H1 (cell line): Measurements from ENCODE around the gene SIM2. TPM values are rescaled to one million over a fixed set of nuclear protein-coding genes. Genes with fewer than 3 reads are reported as not detected.

Experiments used
- CTCF ChIA-PET: fragments of 300-600 bp; sonication (Branson Sonifier 250); formaldehyde crosslinking; loops from one replicate; lab custom pipeline; 2021; ENCODE audit not compliant: partially characterized antibody; lab: Charles Lee
- POLR2A ChIA-PET: fragments of 300-600 bp; sonication (Branson Sonifier 250); formaldehyde crosslinking; loops from one replicate; lab custom pipeline; 2021; ENCODE audit warnings: inconsistent platforms; ENCODE audit not compliant: partially characterized antibody; lab: Charles Lee
- DNase-seq, 2 experiments: peaks; one replicate each; pipeline versions ENCODE4 v3.0.0 to v3.0.0-alpha.2; 2010 to 2022; ENCODE audit warnings: low spot score in 2 of 2, low read depth in 1 of 2, mixed read lengths in 1 of 2
- FAIRE-seq: peaks from 2 replicates; lab custom pipeline; 2011; peaks lifted over from hg19 to GRCh38; lab: Jason Lieb, UNC
- H2AFZ ChIP-seq: 2 replicates; pipeline ENCODE4 v1.8.1; 2012; ENCODE audit warnings: low read length, inconsistent platforms
- H2AK5ac ChIP-seq: 2 replicates; pipeline ENCODE4 v1.6.1; 2013; ENCODE audit warnings: low read depth, low read length
- H2BK120ac ChIP-seq: replicated peaks from 2 replicates; pipeline ENCODE3; 2013; ENCODE audit warnings: low read depth, low read length, inconsistent platforms
- H2BK12ac ChIP-seq: 2 replicates; pipeline ENCODE4 v1.6.1; 2013; ENCODE audit warnings: low read depth, low read length
- H2BK15ac ChIP-seq: 2 replicates; pipeline ENCODE4 v1.6.1; 2013; ENCODE audit warnings: low read length
- H2BK20ac ChIP-seq: 2 replicates; pipeline ENCODE4 v1.6.1; 2013; ENCODE audit warnings: low read length
- H2BK5ac ChIP-seq: 2 replicates; pipeline ENCODE4 v1.6.1; 2013; ENCODE audit warnings: low read depth, low read length
- H3K14ac ChIP-seq: 2 replicates; pipeline ENCODE4 v1.6.1; 2013; ENCODE audit warnings: inconsistent platforms; ENCODE audit not compliant: insufficient read length
- H3K18ac ChIP-seq: 2 replicates; pipeline ENCODE4 v1.6.1; 2013; ENCODE audit warnings: low read length; ENCODE audit errors: extremely low read depth
- H3K23ac ChIP-seq: 2 replicates; pipeline ENCODE4 v1.6.1; 2013; ENCODE audit warnings: inconsistent platforms; ENCODE audit not compliant: insufficient read length
- H3K23me2 ChIP-seq: 2 replicates; pipeline ENCODE4 v1.6.1; 2013; ENCODE audit warnings: low read depth, low read length
- H3K27ac ChIP-seq: 2 replicates; pipeline ENCODE4 v1.6.1; 2011; ENCODE audit warnings: low read depth, low read length, inconsistent platforms
- H3K27me3 ChIP-seq, 4 experiments: replicated peaks in 1 of 4; 1 replicate in 1 of 4; 2 replicates in 3 of 4; pipeline versions ENCODE4 v1.6.1 to v1.8.1; 2011 to 2013; ENCODE audit warnings: low read length in 3 of 4, mild to moderate bottlenecking in 3 of 4, inconsistent platforms in 2 of 4, mixed read lengths in 2 of 4, moderate library complexity in 1 of 4; ENCODE audit not compliant: control insufficient read depth in 3 of 4, insufficient read depth in 3 of 4; ENCODE audit errors: extremely low read depth in 1 of 4
- H3K36me3 ChIP-seq, 4 experiments: 2 replicates each; pipeline versions ENCODE4 v1.6.1 to v1.8.1; 2011 to 2013; ENCODE audit warnings: mild to moderate bottlenecking in 4 of 4, low read length in 3 of 4, moderate library complexity in 2 of 4, control low read depth in 1 of 4, inconsistent platforms in 1 of 4; ENCODE audit not compliant: insufficient read depth in 4 of 4, control insufficient read depth in 2 of 4
- H3K4ac ChIP-seq: replicated peaks from 2 replicates; pipeline ENCODE3; 2013; ENCODE audit warnings: low read length, low read depth, mixed read lengths, inconsistent platforms; ENCODE audit not compliant: insufficient read length
- H3K4me1 ChIP-seq, 4 experiments: replicated peaks in 1 of 4; 1 replicate in 1 of 4; 2 replicates in 3 of 4; pipeline versions ENCODE4 v1.6.1 to v1.8.1; 2011 to 2013; ENCODE audit warnings: low read length in 3 of 4, inconsistent platforms in 2 of 4, mixed read lengths in 1 of 4; ENCODE audit not compliant: insufficient read depth in 4 of 4, control insufficient read depth in 3 of 4
- H3K4me2 ChIP-seq, 2 experiments: 2 replicates each; pipeline versions ENCODE4 v1.6.1 to v1.8.1; 2011 to 2013; ENCODE audit warnings: low read depth in 2 of 2, low read length in 2 of 2, control low read depth in 1 of 2, inconsistent platforms in 1 of 2, mild to moderate bottlenecking in 1 of 2; ENCODE audit not compliant: insufficient read depth in 1 of 2
- H3K4me3 ChIP-seq, 4 experiments: fragments of 200-600, 300-600 bp in 1 of 4; sonication (generic), shearing (Covaris generic), sonication (Bioruptor Twin) in 1 of 4; 2 replicates each; pipeline versions ENCODE4 v1.5.1 to v1.8.1; 2011 to 2016; ENCODE audit warnings: low read length in 4 of 4, low read depth in 3 of 4, control low read depth in 2 of 4, inconsistent platforms in 2 of 4, mild to moderate bottlenecking in 2 of 4, mixed read lengths in 1 of 4, moderate library complexity in 1 of 4; ENCODE audit not compliant: insufficient read depth in 2 of 4; ENCODE audit errors: extremely low read depth in 1 of 4
- H3K56ac ChIP-seq: replicated peaks from 2 replicates; pipeline ENCODE3; 2013; ENCODE audit warnings: low read depth, mild to moderate bottlenecking, mixed read lengths, low read length, inconsistent platforms; ENCODE audit not compliant: insufficient read length
- H3K79me1 ChIP-seq: 2 replicates; pipeline ENCODE4 v1.6.1; 2013; ENCODE audit warnings: low read depth, low read length, control low read depth
- H3K79me2 ChIP-seq, 2 experiments: 2 replicates each; pipeline versions ENCODE4 v1.6.1 to v1.8.1; 2012 to 2013; ENCODE audit warnings: low read length in 2 of 2, mild to moderate bottlenecking in 2 of 2, inconsistent platforms in 1 of 2; ENCODE audit not compliant: insufficient read depth in 2 of 2, control insufficient read depth in 1 of 2
- H3K9ac ChIP-seq, 4 experiments: replicated peaks in 1 of 4; 1 replicate in 1 of 4; 2 replicates in 3 of 4; pipeline versions ENCODE4 v1.6.1 to v1.8.1; 2011 to 2013; ENCODE audit warnings: low read depth in 3 of 4, low read length in 3 of 4, control low read depth in 2 of 4, mild to moderate bottlenecking in 2 of 4, moderate library complexity in 2 of 4, inconsistent platforms in 1 of 4; ENCODE audit errors: extremely low read depth in 1 of 4
- H3K9me3 ChIP-seq, 2 experiments: 2 replicates each; pipeline versions ENCODE4 v1.6.1 to v1.8.1; 2012 to 2013; ENCODE audit warnings: mild to moderate bottlenecking in 2 of 2, moderate library complexity in 2 of 2, control low read depth in 1 of 2, inconsistent platforms in 1 of 2, low read depth in 1 of 2, low read length in 1 of 2, mixed read lengths in 1 of 2; ENCODE audit not compliant: insufficient read depth in 2 of 2
- H4K20me1 ChIP-seq, 2 experiments: replicated peaks in 1 of 2; 2 replicates each; pipeline versions ENCODE3 to v1.8.1; 2011 to 2013; ENCODE audit warnings: inconsistent platforms in 2 of 2, low read length in 2 of 2, mild to moderate bottlenecking in 1 of 2; ENCODE audit not compliant: insufficient read depth in 2 of 2, control insufficient read depth in 1 of 2
- H4K5ac ChIP-seq: 2 replicates; pipeline ENCODE4 v1.6.1; 2013; ENCODE audit warnings: low read length, low read depth, mixed read lengths, inconsistent platforms; ENCODE audit not compliant: insufficient read length
- H4K8ac ChIP-seq: 2 replicates; pipeline ENCODE4 v1.8.0; 2013; ENCODE audit warnings: mild to moderate bottlenecking, moderate library complexity, low read length, inconsistent platforms; ENCODE audit not compliant: insufficient read depth; ENCODE audit errors: extremely low read depth
- H4K91ac ChIP-seq: replicated peaks from 2 replicates; pipeline ENCODE3; 2013; ENCODE audit warnings: low read length, mixed read lengths, inconsistent platforms; ENCODE audit not compliant: insufficient read length
- EP300 ChIP-seq, 2 experiments: IDR thresholded peaks; 1 replicate in 1 of 2; 2 replicates in 1 of 2; pipeline ENCODE4 v1.6.1; 2011 to 2012; ENCODE audit warnings: low read depth in 2 of 2, low read length in 2 of 2, mild to moderate bottlenecking in 2 of 2, borderline replicate concordance in 1 of 2, inconsistent platforms in 1 of 2, moderate library complexity in 1 of 2
- POLR2A ChIP-seq, 2 experiments: IDR thresholded peaks; 1 replicate in 1 of 2; 2 replicates in 1 of 2; pipeline ENCODE4 v1.6.1; 2011; ENCODE audit warnings: low read depth in 2 of 2, low read length in 2 of 2, mild to moderate bottlenecking in 2 of 2; ENCODE audit errors: control extremely low read depth in 1 of 2
- WGBS, 2 experiments: shearing (Covaris generic) in 1 of 2; methylation state at CpG; one replicate each; pipeline versions ENCODE4 v1.1.6 to v1.1.7; 2013 to 2015; ENCODE audit warnings: low lambda C conversion rate in 2 of 2, mixed read lengths in 2 of 2, inconsistent platforms in 1 of 2, low coverage in 1 of 2, missing lambda C conversion rate in 1 of 2; ENCODE audit not compliant: insufficient replicate concordance in 2 of 2, insufficient coverage in 1 of 2, insufficient read length in 1 of 2; ENCODE audit errors: extremely low coverage in 1 of 2, missing lambda C conversion rate in 1 of 2; 5-methylcytosine and 5-hydroxymethylcytosine counted together
- polyA plus RNA-seq, 7 experiments: library from polyadenylated mRNA; depleted of rRNA in 3 of 7; stranded (reverse) in 5 of 7; unstranded in 2 of 7; fragments of >200 nt in 5 of 7; fragments of 200-250 nt in 2 of 7; gene quantifications; 1 replicate in 5 of 7; 2 replicates in 1 of 7; 4 replicates in 1 of 7; pipeline versions ENCODE4 v1.2.1 to v1.2.3, GENCODE V29; 2011 to 2013; ENCODE audit warnings: missing spikeins in 2 of 7, mixed read lengths in 2 of 7
- total RNA-seq: library from RNA; stranded (reverse); fragmentation: NEBNext Ultra II Directional; extraction: Animal tissue kit (Norgen Biotek cat#: 25700); gene quantifications from 2 replicates; pipeline ENCODE4 v1.2.1, GENCODE V29; 2021

The SIM2 gene
- total and polyA plus RNA-seq, 2 of the 8 experiments (the other 6 are each of a cell fraction or from before 2014, with no cell fraction given) = 0.05 to 0.26 TPM

DNA sequence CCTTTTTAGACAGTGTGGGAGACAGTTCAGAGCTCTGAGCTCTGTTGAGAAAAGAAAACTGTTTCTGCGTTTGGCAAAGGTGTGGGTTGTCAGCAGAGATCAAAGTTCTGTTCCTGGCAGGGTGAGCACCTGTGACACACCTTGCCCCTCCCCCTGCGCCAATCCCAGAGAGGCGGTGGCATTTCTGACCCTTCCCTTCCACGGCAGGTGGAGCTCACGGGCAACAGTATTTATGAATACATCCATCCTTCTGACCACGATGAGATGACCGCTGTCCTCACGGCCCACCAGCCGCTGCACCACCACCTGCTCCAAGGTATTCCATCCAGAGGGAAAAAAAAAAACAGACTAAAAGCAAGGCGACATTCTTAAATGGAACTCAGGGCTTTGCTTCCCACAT lies 20.7 kb downstream of the SIM2 start:
- DNase-seq (no peak), FAIRE-seq (no peak)
- no peak overlapping the region for H2BK5ac ChIP-seq
- ChIA-PET CTCF (interaction anchor here (0.6 to 2.2 kb wide), 11 partner anchors 13 to 1275 kb away, joined by 3 to 6 read pairs (median 3); no protein-coding TSS in a partner anchor), POLR2A (interaction anchor here (1.6 kb wide), 1 partner anchor 9 kb away, joined by 4 read pairs; no protein-coding TSS in a partner anchor)
- no peak overlapping the region for H3K9ac ChIP-seq
- no peak overlapping the region for H4K8ac ChIP-seq
- no peaks in the 10 kb centered on the region for H3K23me2 ChIP-seq
- no peak overlapping the region for H3K18ac ChIP-seq
- no peak overlapping the region for H3K14ac ChIP-seq
- H2AFZ ChIP-seq = no peak overlapping the region
- 91% methylated on average over 10 of the region's 10 CpGs; no CpG with 5 or more reads in 1 of the 2 experiments for WGBS, 2 experiments
- peaks cover 0 to 4% (median 3%) of the 10 kb centered on the region in 4 experiments; a peak in 4 of 7 replicates for H3K4me1 ChIP-seq
- H2BK12ac ChIP-seq = no peak overlapping the region
- no peaks in the 10 kb centered on the region for H3K9me3 ChIP-seq
- no peaks in the 10 kb centered on the region for H3K79me2 ChIP-seq
- H2BK15ac ChIP-seq = no peak overlapping the region
- peak overlapping the region; percentile 47; the same call in 1 of the 2 replicates for H2AK5ac ChIP-seq
- no peak overlapping the region for H3K23ac ChIP-seq
- no peak overlapping the region for H4K91ac ChIP-seq
- no peak overlapping the region for H3K4ac ChIP-seq
- no peak overlapping the region for H3K4me2 ChIP-seq
- TF ChIP-seq EP300 (IDR thresholded peaks at IDR 0.05; ENCODE audit: borderline replicate concordance in 1 of 2, low read depth in 2 of 2, low read length in 2 of 2) (no peak), POLR2A (IDR thresholded peaks at IDR 0.05; ENCODE audit: control extremely low read depth in 1 of 2, low read depth in 2 of 2, low read length in 2 of 2) (no peak)
- no peaks in the 10 kb centered on the region for H3K79me1 ChIP-seq
- H3K27ac ChIP-seq = no peak overlapping the region
- no peak overlapping the region for H4K5ac ChIP-seq
- H3K36me3 ChIP-seq = no peaks in the 10 kb centered on the region
- H2BK120ac ChIP-seq = no peak overlapping the region
- no peaks in the 10 kb centered on the region for H4K20me1 ChIP-seq
- no peaks in the 10 kb centered on the region; a peak in 2 of 7 replicates for H3K27me3 ChIP-seq
- H3K56ac ChIP-seq = no peak overlapping the region
- H2BK20ac ChIP-seq = no peak overlapping the region
- H3K4me3 ChIP-seq = no peak overlapping the region
